Pancreas (tissue), 10 donors: ENCODE data around the gene ZFYVE26. TPM values are rescaled to one million over a fixed set of nuclear protein-coding genes. Genes with fewer than 3 reads are reported as not detected.

Experiments used
- ATAC-seq, 4 donors: fragments of 200-7000 bp; cut with Tn5 transposase; one replicate each; pipeline versions ENCODE4 v1.8.0 to v1.9.1; 2020; ENCODE audit warnings: mild to moderate bottlenecking in 4 of 4, moderate library complexity in 4 of 4
- DNase-seq, 6 donors: peaks; one replicate each; pipeline ENCODE4 v3.0.0-alpha.2; 2020
- FAIRE-seq: peaks from 2 replicates; lab custom pipeline; 2012; peaks lifted over from hg19 to GRCh38; lab: Jason Lieb, UNC
- H3K27ac ChIP-seq, 4 donors: fragments of 200-600 bp; sonication (generic); 1 replicate in 3 of 4; 2 replicates in 1 of 4; pipeline versions ENCODE4 v1.5.0 to v1.8.0; 2020
- H3K27me3 ChIP-seq, 4 donors: fragments of 200-600 bp; one replicate each; pipeline ENCODE4 v1.8.0; 2021
- H3K36me3 ChIP-seq, 3 donors: fragments of 200-600 bp; sonication (generic) in 1 of 3; one replicate each; pipeline versions ENCODE4 v1.5.0 to v1.8.0; 2020 to 2021
- H3K4me1 ChIP-seq, 3 donors: fragments of 200-600 bp; one replicate each; pipeline ENCODE4 v1.8.0; 2021
- H3K4me3 ChIP-seq, 4 donors: fragments of 200-600 bp; sonication (generic) in 2 of 4; one replicate each; pipeline versions ENCODE4 v1.5.0 to v1.8.0; 2020 to 2021
- H3K9me3 ChIP-seq, 4 donors: fragments of 200-600 bp; one replicate each; pipeline ENCODE4 v1.8.0; 2021
- WGBS, 2 donors: extraction: QIAGEN DNeasy Blood & Tissue Kit; methylation state at CpG; one replicate each; pipeline ENCODE4 v1.1.7; 2013; 5-methylcytosine and 5-hydroxymethylcytosine counted together
- intact Hi-C, 3 donors: fragments of 100-400 bp; cut with DNase I; formaldehyde crosslinking; loops; one replicate each; pipeline versions ENCODE4 v1.11.1 to v1.14.2; 2022
- polyA plus RNA-seq, 2 donors: library from polyadenylated mRNA; stranded (reverse); fragments of 200-250 nt; gene quantifications; one replicate each; pipeline ENCODE4 v1.2.3, GENCODE V29; 2013
- total RNA-seq, 6 donors: library from RNA; stranded (reverse); fragmentation: NEBNext Ultra II Directional in 4 of 6; extraction: Animal tissue kit (Norgen Biotek cat#: 25700) in 4 of 6; gene quantifications; one replicate each; pipeline versions ENCODE4 v1.2.1 to v1.2.4, GENCODE V29; 2021 to 2023
- TF ChIP-seq, protein P1 (sequence below), 4 donors: fragments of 200-600 bp; sonication (generic) in 3 of 4; IDR thresholded peaks; one replicate each; pipeline versions ENCODE4 v1.5.0 to v1.8.0; 2021; ENCODE audit warnings: antibody characterized with exemption in 4 of 4
- donor health status: healthy with polysubstance abuse.
- donor health status: DM: no; HTN: no; CAD: no; lungs with moderate emphysema.
- donor health status: DM: no; HTN: no; CAD: no.
- donor health status: control.
- donor health status: control.
- donor health status: Bipolar disorder and iron deficiency.
- donor health status: DM: yes; HTN: yes; CAD: no.
- donor health status: DM: no; HTN: no; CAD: no.
- donor health status: DM: no; HTN: no; CAD: no.
- donor health status: DM: yes; HTN: yes; CAD: no.

The ZFYVE26 gene
- total and polyA plus RNA-seq, 8 donors: 5.5 to 16.0 (median 7.9) TPM

DNA sequence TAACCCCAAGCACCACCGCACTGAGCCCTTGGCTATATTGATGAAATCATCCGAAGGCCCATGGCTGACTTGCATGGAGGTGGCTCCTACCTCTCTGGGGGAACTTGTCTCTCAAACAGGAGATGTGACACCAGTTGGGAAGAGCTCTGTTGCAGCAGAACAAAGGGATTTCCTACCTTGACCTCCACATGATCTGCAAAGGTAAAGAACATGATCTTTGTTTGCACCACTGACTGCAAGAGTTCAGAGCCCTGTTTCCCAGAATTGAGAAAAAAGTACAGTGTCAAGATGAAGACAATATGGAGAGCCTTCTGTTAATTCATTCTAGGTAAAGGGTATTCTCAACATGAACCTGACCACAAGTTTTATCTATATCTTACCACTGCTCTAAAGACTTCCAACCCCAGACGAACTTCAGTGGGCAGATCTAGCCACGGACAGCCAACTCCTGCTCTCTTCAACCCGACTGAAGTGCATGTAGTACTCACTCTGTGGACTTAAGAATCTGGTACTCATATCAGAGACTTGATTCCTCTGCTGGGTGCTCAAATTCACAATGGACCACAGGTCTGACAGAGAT lies 32.1 kb downstream of the ZFYVE26 start:
- no peaks in the 10 kb centered on the region for H3K4me1 ChIP-seq
- no peak overlapping the region for H3K27ac ChIP-seq
- ATAC-seq (no peak), FAIRE-seq (no peak), DNase-seq (no peak)
- 89 to 91% methylated on average over 5 of the region's 5 CpGs for WGBS, 2 donors
- H3K9me3 ChIP-seq: no peaks in the 10 kb centered on the region
- TF ChIP-seq, protein P1, sequence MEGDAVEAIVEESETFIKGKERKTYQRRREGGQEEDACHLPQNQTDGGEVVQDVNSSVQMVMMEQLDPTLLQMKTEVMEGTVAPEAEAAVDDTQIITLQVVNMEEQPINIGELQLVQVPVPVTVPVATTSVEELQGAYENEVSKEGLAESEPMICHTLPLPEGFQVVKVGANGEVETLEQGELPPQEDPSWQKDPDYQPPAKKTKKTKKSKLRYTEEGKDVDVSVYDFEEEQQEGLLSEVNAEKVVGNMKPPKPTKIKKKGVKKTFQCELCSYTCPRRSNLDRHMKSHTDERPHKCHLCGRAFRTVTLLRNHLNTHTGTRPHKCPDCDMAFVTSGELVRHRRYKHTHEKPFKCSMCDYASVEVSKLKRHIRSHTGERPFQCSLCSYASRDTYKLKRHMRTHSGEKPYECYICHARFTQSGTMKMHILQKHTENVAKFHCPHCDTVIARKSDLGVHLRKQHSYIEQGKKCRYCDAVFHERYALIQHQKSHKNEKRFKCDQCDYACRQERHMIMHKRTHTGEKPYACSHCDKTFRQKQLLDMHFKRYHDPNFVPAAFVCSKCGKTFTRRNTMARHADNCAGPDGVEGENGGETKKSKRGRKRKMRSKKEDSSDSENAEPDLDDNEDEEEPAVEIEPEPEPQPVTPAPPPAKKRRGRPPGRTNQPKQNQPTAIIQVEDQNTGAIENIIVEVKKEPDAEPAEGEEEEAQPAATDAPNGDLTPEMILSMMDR (IDR thresholded peaks at IDR 0.05): no peak
- peaks cover 3 to 80% (median 35%) of the 10 kb centered on the region in 3 donors for H3K36me3 ChIP-seq
- no peaks in the 10 kb centered on the region for H3K27me3 ChIP-seq
- intact Hi-C loops: no loop called here
- no peak overlapping the region for H3K4me3 ChIP-seq

DNA sequence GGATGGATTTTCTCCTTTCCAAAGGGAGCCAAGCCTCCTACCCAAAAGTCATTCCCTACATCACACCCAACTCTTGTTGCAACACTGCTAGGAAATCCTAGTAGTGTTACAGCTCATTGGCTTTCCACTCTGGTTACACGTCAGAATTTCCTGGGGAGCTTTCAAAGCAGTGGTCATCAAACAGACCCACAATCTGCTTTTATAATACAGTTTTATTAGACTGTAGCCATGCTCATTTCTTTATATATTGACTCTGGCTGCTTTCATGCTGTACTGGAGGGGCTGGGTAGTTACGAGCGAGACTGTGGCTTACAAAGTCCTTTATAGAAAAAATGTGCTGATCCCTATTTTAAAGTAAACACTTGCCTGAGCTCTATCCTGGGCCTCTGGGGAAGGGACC lies 34.3 kb downstream of the ZFYVE26 start:
- H3K27me3 ChIP-seq: no peaks in the 10 kb centered on the region
- whole genome bisulfite sequencing, 2 donors: 57 to 88% methylated on average over 3 of the region's 3 CpGs
- no peak for FAIRE-seq
- ATAC-seq: no peak
- intact Hi-C loops: no loop called here
- H3K27ac ChIP-seq: no peak overlapping the region
- H3K9me3 ChIP-seq: no peaks in the 10 kb centered on the region
- TF ChIP-seq, protein P1 (IDR thresholded peaks at IDR 0.05): no peak
- no peak for DNase-seq
- no peaks in the 10 kb centered on the region for H3K4me1 ChIP-seq
- peaks cover 6 to 72% (median 36%) of the 10 kb centered on the region in 3 donors for H3K36me3 ChIP-seq
- H3K4me3 ChIP-seq: no peak overlapping the region

DNA sequence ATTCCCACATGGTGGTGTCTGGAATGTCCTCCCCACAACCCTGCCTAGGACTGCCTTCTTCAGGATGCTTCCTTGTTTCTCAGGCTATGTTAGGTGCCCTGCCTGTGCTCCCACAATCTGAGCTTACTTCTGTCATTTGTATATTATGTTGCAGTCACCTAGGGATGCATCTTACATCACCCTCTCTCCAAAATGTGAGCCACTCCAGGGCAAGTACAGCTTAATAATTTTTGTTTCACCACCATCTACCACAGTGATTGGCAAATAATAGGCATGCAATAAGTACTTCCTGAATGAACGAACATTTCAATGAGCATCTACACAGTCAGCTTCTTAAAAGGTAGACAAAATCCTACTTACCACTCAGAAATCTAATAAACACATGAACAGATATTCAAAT lies 37.6 kb downstream of the ZFYVE26 start:
- Histone ChIP-seq H3K4me3 (no peak overlapping the region), H3K9me3 (no peaks in the 10 kb centered on the region), H3K27me3 (no peaks in the 10 kb centered on the region), H3K4me1 (no peaks in the 10 kb centered on the region), H3K36me3 (peaks cover 6 to 71% (median 37%) of the 10 kb centered on the region in 3 donors), H3K27ac (no peak overlapping the region)
- TF ChIP-seq, protein P1 (IDR thresholded peaks at IDR 0.05): no peak
- ATAC-seq (no peak), DNase-seq (no peak), FAIRE-seq (no peak)
- intact Hi-C loops: no loop called here
- 79 to 85% methylated on average over 1 of the region's 1 CpG for WGBS, 2 donors

DNA sequence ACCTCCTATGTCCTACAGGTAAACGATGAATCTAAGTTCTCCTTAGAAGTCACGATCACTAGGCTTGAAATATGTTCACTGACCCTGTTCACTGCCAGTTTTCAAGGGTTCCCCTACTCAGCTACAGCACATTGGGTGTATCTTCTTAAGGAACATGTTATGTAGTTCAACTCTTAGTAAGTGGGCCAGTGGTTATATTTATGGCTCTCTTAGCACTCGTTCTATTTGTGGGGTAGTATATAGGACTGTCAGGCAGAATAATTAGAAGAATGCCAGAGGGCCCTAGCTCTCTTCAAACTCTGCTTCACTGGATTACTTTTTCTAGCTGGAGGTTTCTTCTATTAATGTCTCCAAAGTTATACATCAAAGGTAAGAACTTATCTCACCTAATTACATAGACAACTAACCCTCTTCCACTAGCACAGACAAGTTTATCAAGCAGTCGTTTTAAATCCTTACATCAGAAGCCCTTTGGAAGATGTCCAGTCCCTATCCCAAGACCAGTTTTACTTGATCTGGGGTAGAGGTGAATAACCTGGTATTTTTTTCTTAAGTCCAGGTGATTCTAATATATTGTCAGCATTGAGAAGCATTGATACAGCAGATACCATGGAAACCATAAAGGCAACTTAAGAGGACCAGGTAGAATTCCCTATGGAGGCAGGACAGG lies 39.6 kb downstream of the ZFYVE26 start:
- Histone ChIP-seq H3K4me3 (no peak overlapping the region), H3K36me3 (peaks cover 3 to 77% (median 24%) of the 10 kb centered on the region in 3 donors), H3K27ac (no peak overlapping the region), H3K4me1 (no peaks in the 10 kb centered on the region), H3K27me3 (no peaks in the 10 kb centered on the region), H3K9me3 (no peaks in the 10 kb centered on the region)
- intact Hi-C loops: no loop called here
- ATAC-seq: no peak
- 73 to 75% methylated on average over 4 of the region's 4 CpGs for WGBS, 2 donors
- no peak for DNase-seq
- FAIRE-seq: no peak
- TF ChIP-seq, protein P1 (IDR thresholded peaks at IDR 0.05): no peak

DNA sequence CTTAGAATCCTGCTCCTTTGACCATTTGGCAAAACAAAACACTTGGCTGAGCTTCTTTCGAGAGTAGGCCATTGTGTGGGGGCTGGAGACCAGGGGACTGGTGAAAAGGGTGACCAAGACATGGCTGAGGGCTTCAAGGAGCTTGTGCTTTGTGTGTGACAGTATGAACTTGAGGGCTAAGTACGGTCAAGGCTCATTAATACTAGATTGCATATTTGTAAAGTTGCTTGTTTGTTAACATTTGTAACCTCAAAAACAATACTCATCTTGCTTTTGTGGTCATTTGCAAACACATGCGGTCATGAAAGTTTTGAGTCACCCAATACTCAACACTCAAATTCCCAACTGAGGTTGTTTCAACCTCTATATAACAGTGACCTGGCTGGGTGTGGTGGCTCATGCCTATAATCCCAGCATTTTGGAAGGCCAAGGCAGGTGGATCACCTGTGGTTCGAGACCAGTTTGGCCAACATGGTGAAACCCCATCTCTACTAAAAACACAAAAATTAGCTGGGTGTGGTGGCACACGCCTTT lies 42.5 kb downstream of the ZFYVE26 start:
- whole genome bisulfite sequencing, 2 donors: 96% methylated on average over 5 of the region's 5 CpGs
- Histone ChIP-seq H3K27me3 (no peaks in the 10 kb centered on the region), H3K36me3 (peaks cover 3 to 66% (median 27%) of the 10 kb centered on the region in 3 donors), H3K4me1 (no peaks in the 10 kb centered on the region), H3K4me3 (no peak overlapping the region), H3K27ac (no peak overlapping the region), H3K9me3 (no peaks in the 10 kb centered on the region)
- no peak for ATAC-seq
- intact Hi-C loops: no loop called here
- TF ChIP-seq, protein P1 (IDR thresholded peaks at IDR 0.05): no peak
- DNase-seq: no peak
- no peak for FAIRE-seq
